AML-193 (cell line): Measurements from ENCODE around the gene ME3.

Source experiments
- DNase-seq, 2 experiments: peaks; one replicate each; lab custom pipeline; 2025; lab: John Stamatoyannopoulos, UW

Gene ME3

GRCh38 chr11:86672007-86672621, at the start of gene ME3:
TSS of gene ME3 (minus strand) at chr11:86672616.
- peak; percentile 37 to 71 for DNase-seq

GRCh38 chr11:86722006-86722405, 49.6 kb upstream of the ME3 start:
- no peak for DNase-seq

GRCh38 chr11:86720546-86720945, 48.1 kb upstream of the ME3 start:
- no peak for DNase-seq

GRCh38 chr11:86719781-86720463, 47.5 kb upstream of the ME3 start:
- DNase-seq, result no peak

GRCh38 chr11:86718999-86719398, 46.6 kb upstream of the ME3 start:
- no peak for DNase-seq

GRCh38 chr11:86718521-86718920, 46.1 kb upstream of the ME3 start:
- no peak for DNase-seq

GRCh38 chr11:86717817-86718501, 45.5 kb upstream of the ME3 start:
- DNase-seq, result no peak

GRCh38 chr11:86715611-86716010, 43.2 kb upstream of the ME3 start:
- no peak for DNase-seq

- no peak for DNase-seq
Measured at GRCh38 chr11:86713552-86713951, 41.1 kb upstream of the ME3 start.

- DNase-seq, result no peak
Measured at GRCh38 chr11:86710936-86711335, 38.5 kb upstream of the ME3 start.

- no peak for DNase-seq
Measured at GRCh38 chr11:86708669-86709068, 36.3 kb upstream of the ME3 start.

- DNase-seq, result no peak
Measured at GRCh38 chr11:86706338-86707131, 34.1 kb upstream of the ME3 start.

GRCh38 chr11:86704710-86705109, 32.3 kb upstream of the ME3 start:
- no peak for DNase-seq

- DNase-seq, result peak; percentile 36 to 47
Measured at GRCh38 chr11:86703987-86704386, 31.6 kb upstream of the ME3 start.

- no peak for DNase-seq
Measured at GRCh38 chr11:86702220-86702983, 30.0 kb upstream of the ME3 start.

GRCh38 chr11:86699040-86699791, 26.8 kb upstream of the ME3 start:
- DNase-seq, result no peak

GRCh38 chr11:86698639-86699038, 26.2 kb upstream of the ME3 start:
- no peak for DNase-seq

- DNase-seq, result no peak
Measured at GRCh38 chr11:86696451-86696850, 24.0 kb upstream of the ME3 start.

- no peak for DNase-seq
Measured at GRCh38 chr11:86696004-86696403, 23.6 kb upstream of the ME3 start.

- DNase-seq, result no peak
Measured at GRCh38 chr11:86695373-86695772, 23.0 kb upstream of the ME3 start.

GRCh38 chr11:86693518-86693917, 21.1 kb upstream of the ME3 start:
- DNase-seq, result no peak
